GM23248 (cell line): ENCODE data around the gene PALD1.

ENCODE experiments used
- EZH2 ChIP-seq: fragments of 200-600 bp; sonication (generic); IDR thresholded peaks from 2 replicates; pipeline ENCODE4 v1.6.1; 2018; ENCODE audit warnings: antibody characterized with exemption, mild to moderate bottlenecking; ENCODE audit not compliant: insufficient read depth, poor library complexity, severe bottlenecking
- EZH2phosphoT487 ChIP-seq: fragments of 200-600 bp; sonication (generic); IDR thresholded peaks from 2 replicates; pipeline ENCODE4 v1.6.1; 2018; ENCODE audit warnings: antibody characterized with exemption, moderate library complexity, mild to moderate bottlenecking, low read depth; ENCODE audit not compliant: insufficient read depth

DNA sequence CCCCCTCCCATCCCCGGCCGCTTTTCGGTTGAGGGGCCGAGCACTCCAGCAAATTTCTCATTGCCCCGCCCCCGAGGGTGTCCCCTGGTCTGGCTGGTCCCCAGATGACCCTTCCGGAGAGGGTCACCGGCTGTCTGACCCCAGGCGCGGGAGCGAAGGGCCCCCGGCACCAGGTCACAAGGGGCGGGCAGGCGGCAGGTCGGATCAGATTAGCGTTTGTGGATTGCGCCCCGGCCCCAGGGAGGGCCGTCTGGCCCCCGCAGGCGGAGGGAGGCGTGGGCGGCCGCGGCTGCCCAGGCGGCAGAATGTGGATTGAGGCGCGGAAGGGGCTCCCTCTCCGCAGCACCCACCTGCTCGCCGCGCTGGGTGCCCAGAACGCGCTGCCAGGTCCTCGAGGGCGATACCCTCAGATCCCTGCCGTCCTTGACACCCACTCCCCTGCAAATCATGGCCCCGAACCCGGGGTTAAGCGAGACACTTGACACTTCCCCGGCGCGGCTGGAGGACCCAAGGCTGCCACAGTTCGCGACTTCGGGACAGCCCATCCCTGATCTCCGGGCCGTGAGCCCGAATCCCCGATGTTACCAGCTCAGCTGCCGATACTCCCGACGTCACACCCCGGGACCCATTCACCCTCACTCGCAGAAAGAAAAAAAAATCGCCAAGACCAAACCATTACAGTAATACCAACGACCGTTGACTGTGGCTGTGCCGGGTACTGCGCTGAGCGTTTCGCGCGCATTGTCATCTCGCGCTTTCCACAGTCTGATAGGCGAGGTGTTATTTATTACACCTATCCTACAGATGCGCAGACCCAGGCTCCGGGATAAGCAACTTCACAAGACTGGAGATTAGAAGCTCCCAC lies 38.0 kb upstream of the PALD1 start:
- TF ChIP-seq EZH2: peak; percentile 92
- TF ChIP-seq EZH2phosphoT487: no peak
